22Rv1 (cell line): ENCODE measurements around the gene OR52E1.

Source experiments
- H3K27ac ChIP-seq: fragments of 450-650 bp; 2 replicates; pipeline ENCODE4 v1.5.1; 2017
- ZFX ChIP-seq: fragments of 450-650 bp; IDR thresholded peaks from 2 replicates; pipeline ENCODE4 v1.6.1; 2017; ENCODE audit warnings: antibody characterized with exemption, borderline replicate concordance
- TF ChIP-seq, protein P1 (sequence below): fragments of 450-650 bp; IDR thresholded peaks from 2 replicates; pipeline ENCODE4 v1.5.1; 2017; ENCODE audit warnings: mild to moderate bottlenecking

OR52E1 gene

DNA sequence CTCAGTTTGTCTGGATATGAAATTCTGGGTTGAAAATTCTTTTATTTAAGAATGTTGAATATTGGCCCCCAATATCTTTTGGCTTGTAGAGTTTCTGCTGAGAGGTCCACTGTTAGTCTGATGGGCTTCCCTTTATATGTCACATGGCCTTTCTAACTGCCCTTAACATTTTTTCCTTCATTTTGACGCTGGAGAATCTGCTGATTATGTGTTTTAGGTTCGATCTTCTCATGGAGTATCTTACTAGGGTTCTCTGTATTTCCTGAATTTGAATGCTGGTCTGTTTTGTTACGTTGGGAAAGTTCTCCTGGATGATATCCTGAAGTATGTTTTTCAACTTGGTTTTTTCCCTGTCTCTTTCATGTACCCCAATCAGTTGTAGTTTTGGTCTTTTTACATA is 46.0 kb downstream of the OR52E1 start:
- TF ChIP-seq, protein P1, sequence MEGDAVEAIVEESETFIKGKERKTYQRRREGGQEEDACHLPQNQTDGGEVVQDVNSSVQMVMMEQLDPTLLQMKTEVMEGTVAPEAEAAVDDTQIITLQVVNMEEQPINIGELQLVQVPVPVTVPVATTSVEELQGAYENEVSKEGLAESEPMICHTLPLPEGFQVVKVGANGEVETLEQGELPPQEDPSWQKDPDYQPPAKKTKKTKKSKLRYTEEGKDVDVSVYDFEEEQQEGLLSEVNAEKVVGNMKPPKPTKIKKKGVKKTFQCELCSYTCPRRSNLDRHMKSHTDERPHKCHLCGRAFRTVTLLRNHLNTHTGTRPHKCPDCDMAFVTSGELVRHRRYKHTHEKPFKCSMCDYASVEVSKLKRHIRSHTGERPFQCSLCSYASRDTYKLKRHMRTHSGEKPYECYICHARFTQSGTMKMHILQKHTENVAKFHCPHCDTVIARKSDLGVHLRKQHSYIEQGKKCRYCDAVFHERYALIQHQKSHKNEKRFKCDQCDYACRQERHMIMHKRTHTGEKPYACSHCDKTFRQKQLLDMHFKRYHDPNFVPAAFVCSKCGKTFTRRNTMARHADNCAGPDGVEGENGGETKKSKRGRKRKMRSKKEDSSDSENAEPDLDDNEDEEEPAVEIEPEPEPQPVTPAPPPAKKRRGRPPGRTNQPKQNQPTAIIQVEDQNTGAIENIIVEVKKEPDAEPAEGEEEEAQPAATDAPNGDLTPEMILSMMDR: no peak
- no peak for TF ChIP-seq ZFX
- H3K27ac ChIP-seq: no peak overlapping the region

DNA sequence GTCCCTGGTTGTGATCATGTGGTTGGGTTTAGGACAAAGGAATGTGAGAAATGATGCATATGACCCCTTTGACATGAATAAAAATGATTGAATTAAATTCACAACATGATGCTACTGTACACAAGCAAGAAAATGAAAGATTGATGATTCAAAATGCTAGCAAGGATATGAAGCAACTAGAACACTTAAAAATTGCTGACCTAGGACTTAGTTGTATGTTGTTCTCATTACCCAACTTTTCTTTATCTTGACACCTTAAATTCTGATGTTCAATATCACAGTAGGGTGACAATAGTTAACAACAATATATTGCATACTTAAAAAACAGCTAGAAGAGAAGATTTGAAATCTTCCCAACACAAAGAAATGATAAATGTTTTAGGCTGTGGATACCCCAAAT is 48.2 kb downstream of the OR52E1 start:
- no peak overlapping the region for H3K27ac ChIP-seq
- no peak for TF ChIP-seq ZFX
- TF ChIP-seq, protein P1: no peak

DNA sequence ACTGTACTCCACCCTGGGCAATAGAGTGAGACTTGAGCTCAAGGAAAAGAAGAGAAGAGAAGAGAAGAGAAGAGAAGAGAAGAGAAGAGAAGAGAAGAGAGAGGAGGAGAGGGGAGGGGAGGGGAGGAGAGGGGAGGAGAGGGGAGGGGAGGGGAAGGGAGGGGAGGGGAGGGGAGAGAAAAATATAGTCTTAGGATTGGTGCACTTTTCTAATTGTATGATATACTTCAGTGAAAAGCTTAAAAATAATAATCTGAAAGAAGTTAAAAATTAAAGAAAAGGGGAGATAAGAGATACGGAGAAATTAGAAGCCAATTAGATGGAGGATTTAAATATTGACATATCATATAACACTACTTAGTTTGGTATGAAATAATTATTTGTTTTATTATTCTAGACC is 49.5 kb downstream of the OR52E1 start:
- H3K27ac ChIP-seq: no peak overlapping the region
- TF ChIP-seq, protein P1: no peak
- TF ChIP-seq ZFX: no peak
